K562 (cell line): ENCODE measurements around the gene NIM1K. TPM values are rescaled to one million over a fixed set of nuclear protein-coding genes. Genes with fewer than 3 reads are reported as not detected.

Source experiments
- CBFA2T2 ChIP-seq: fragments of 450-650 bp; conservative IDR thresholded peaks from 2 replicates; pipeline ENCODE4 v1.6.1; 2017; ENCODE audit warnings: mild to moderate bottlenecking
- EHMT2 ChIP-seq: fragments of 450-650 bp; IDR thresholded peaks from 2 replicates; pipeline ENCODE4 v1.6.1; 2018; ENCODE audit warnings: antibody characterized with exemption
- GATAD2A ChIP-seq: fragments of 450-650 bp; IDR thresholded peaks from 2 replicates; pipeline ENCODE4 v1.6.1; 2017
- NEUROD1 ChIP-seq: fragments of 150-350 bp; IDR thresholded peaks from 2 replicates; pipeline ENCODE4 v1.6.1; 2014; ENCODE audit warnings: borderline replicate concordance, low read length, low read depth; ENCODE audit not compliant: partially characterized antibody
- NR2C1 ChIP-seq, 2 experiments: fragments of 450-650 bp; IDR thresholded peaks; 2 replicates each; pipeline ENCODE4 v1.6.1; 2017; ENCODE audit warnings: mild to moderate bottlenecking in 2 of 2, antibody characterized with exemption in 1 of 2, inconsistent platforms in 1 of 2, missing compliant biosample characterization in 1 of 2, missing genetic modification characterization in 1 of 2
- REST ChIP-seq, 2 experiments: fragments of 450-650 bp; formaldehyde crosslinking in 1 of 2; IDR thresholded peaks; 2 replicates each; pipeline versions ENCODE4 v1.4.0 to v1.6.1; 2014 to 2020; ENCODE audit warnings: mild to moderate bottlenecking in 2 of 2, borderline replicate concordance in 1 of 2, low read depth in 1 of 2
- SPI1 ChIP-seq: IDR thresholded peaks from 2 replicates; pipeline ENCODE4 v1.6.1; 2011; ENCODE audit warnings: low read depth, low read length, control low read depth, borderline replicate concordance
- polyA plus RNA-seq, 8 experiments: library from polyadenylated mRNA; depleted of rRNA in 4 of 8; stranded (reverse) in 5 of 8; unstranded in 3 of 8; fragments of >200 nt; fragmentation: Nextera tagmentation in 2 of 8; fragmentation: Illumina TruSeq in 1 of 8; extraction: Ambion mirVana in 2 of 8; extraction: Trizol in 1 of 8; gene quantifications; 2 replicates each; pipeline versions ENCODE4 v1.2.1 to v1.2.3, GENCODE V29; 2011 to 2014; ENCODE audit warnings: inconsistent platforms in 1 of 8, missing spikeins in 1 of 8
- total RNA-seq, 7 experiments: library from RNA; depleted of rRNA in 6 of 7; stranded (reverse); fragments of >200 nt in 6 of 7; fragmentation: Illumina TruSeq in 2 of 7; extraction: Trizol in 2 of 7; gene quantifications; 2 replicates each; pipeline versions ENCODE4 v1.2.1 to v1.2.3, GENCODE V29; 2011 to 2021; ENCODE audit warnings: low replicate concordance in 1 of 7
- TF ChIP-seq, protein P1 (sequence below): sonication (generic); formaldehyde crosslinking; IDR thresholded peaks from 2 replicates; pipeline ENCODE4 v1.8.0; 2023; ENCODE audit warnings: missing genetic modification reagents, mild to moderate bottlenecking, borderline replicate concordance
- TF ChIP-seq, protein P2 (sequence below), 2 experiments: fragments of 450-650 bp; conservative IDR thresholded peaks; 2 replicates each; pipeline ENCODE4 v1.6.1; 2017; ENCODE audit warnings: mild to moderate bottlenecking in 2 of 2, moderate library complexity in 2 of 2

NIM1K gene
- total and polyA plus RNA-seq, 9 of the 15 experiments (the other 6 are each of a cell fraction or from before 2014, with no cell fraction given) = 0.03 to 0.34 (median 0.08) TPM; not detected in 3

DNA sequence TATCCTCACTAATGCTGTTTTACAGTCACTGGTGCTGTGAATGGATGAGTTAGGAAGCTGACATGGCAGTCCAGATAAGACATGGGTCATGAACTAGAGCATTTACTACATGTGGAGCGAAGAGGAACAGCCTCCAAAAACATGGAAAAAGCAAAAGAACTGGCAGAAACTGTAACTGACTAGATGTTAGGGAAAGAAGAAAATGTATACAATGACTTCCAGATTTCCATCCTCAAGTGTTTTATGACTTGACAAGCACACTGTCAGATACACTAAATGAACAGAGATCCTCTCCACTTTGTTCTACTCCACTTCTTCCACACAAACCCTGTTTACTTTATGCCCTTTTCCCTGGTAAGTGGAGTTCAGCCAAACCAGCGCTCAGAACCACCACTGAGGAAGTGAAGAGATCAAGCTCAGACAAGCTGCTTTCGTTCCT lies 109.6 kb downstream of the NIM1K start (continued):
- no peak for TF ChIP-seq NR2C1 (IDR thresholded peaks at IDR 0.05)
- peak; percentile 69 for TF ChIP-seq NR2C1 (tag; IDR thresholded peaks at IDR 0.05)
- 0 out of 2 replicates have a peak, but pooled peaks have one; percentile 3 for TF ChIP-seq REST (IDR thresholded peaks at IDR 0.05; ENCODE audit: borderline replicate concordance)
- TF ChIP-seq REST (CRISPR knock-in tag; IDR thresholded peaks at IDR 0.05; ENCODE audit: low read depth) = no peak
- peak; percentile 19; the same call in 1 of the 2 replicates for TF ChIP-seq CBFA2T2
- TF ChIP-seq, protein P1, sequence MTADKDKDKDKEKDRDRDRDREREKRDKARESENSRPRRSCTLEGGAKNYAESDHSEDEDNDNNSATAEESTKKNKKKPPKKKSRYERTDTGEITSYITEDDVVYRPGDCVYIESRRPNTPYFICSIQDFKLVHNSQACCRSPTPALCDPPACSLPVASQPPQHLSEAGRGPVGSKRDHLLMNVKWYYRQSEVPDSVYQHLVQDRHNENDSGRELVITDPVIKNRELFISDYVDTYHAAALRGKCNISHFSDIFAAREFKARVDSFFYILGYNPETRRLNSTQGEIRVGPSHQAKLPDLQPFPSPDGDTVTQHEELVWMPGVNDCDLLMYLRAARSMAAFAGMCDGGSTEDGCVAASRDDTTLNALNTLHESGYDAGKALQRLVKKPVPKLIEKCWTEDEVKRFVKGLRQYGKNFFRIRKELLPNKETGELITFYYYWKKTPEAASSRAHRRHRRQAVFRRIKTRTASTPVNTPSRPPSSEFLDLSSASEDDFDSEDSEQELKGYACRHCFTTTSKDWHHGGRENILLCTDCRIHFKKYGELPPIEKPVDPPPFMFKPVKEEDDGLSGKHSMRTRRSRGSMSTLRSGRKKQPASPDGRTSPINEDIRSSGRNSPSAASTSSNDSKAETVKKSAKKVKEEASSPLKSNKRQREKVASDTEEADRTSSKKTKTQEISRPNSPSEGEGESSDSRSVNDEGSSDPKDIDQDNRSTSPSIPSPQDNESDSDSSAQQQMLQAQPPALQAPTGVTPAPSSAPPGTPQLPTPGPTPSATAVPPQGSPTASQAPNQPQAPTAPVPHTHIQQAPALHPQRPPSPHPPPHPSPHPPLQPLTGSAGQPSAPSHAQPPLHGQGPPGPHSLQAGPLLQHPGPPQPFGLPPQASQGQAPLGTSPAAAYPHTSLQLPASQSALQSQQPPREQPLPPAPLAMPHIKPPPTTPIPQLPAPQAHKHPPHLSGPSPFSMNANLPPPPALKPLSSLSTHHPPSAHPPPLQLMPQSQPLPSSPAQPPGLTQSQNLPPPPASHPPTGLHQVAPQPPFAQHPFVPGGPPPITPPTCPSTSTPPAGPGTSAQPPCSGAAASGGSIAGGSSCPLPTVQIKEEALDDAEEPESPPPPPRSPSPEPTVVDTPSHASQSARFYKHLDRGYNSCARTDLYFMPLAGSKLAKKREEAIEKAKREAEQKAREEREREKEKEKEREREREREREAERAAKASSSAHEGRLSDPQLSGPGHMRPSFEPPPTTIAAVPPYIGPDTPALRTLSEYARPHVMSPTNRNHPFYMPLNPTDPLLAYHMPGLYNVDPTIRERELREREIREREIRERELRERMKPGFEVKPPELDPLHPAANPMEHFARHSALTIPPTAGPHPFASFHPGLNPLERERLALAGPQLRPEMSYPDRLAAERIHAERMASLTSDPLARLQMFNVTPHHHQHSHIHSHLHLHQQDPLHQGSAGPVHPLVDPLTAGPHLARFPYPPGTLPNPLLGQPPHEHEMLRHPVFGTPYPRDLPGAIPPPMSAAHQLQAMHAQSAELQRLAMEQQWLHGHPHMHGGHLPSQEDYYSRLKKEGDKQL (CRISPR knock-in tag) = no peak
- TF ChIP-seq SPI1 = 0 out of 2 replicates have a peak, but pooled peaks have one; percentile 35
- TF ChIP-seq, protein P2, sequence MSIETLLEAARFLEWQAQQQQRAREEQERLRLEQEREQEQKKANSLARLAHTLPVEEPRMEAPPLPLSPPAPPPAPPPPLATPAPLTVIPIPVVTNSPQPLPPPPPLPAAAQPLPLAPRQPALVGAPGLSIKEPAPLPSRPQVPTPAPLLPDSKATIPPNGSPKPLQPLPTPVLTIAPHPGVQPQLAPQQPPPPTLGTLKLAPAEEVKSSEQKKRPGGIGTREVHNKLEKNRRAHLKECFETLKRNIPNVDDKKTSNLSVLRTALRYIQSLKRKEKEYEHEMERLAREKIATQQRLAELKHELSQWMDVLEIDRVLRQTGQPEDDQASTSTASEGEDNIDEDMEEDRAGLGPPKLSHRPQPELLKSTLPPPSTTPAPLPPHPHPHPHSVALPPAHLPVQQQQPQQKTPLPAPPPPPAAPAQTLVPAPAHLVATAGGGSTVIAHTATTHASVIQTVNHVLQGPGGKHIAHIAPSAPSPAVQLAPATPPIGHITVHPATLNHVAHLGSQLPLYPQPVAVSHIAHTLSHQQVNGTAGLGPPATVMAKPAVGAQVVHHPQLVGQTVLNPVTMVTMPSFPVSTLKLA (conservative IDR thresholded peaks at IDR 0.05) = peak; percentile 40 to 52; a peak in 2 of 4 replicates
- TF ChIP-seq GATAD2A = no peak
- TF ChIP-seq NEUROD1 = peak; percentile 14
- TF ChIP-seq EHMT2 = peak; percentile 65
